Middle frontal gyrus (tissue), 1 donor: ENCODE data around the gene MKRN3.

Experiments
- DNase-seq: peaks from one replicate; pipeline ENCODE4 v3.0.0-alpha.2; 2015; ENCODE audit warnings: low spot score; ENCODE audit errors: extremely low spot score

Gene MKRN3

GRCh38 chr15:23565395-23566070, at the start of gene MKRN3:
Gene MKRN3 (plus strand): TSS chr15:23565674. CDS start chr15:23565783, 109 bp downstream.
- DNase-seq = no peak

- DNase-seq = no peak
Observed at GRCh38 chr15:23516866-23517265, 48.6 kb upstream of the MKRN3 start.

- DNase-seq = no peak
Observed at GRCh38 chr15:23518104-23518503, 47.4 kb upstream of the MKRN3 start.

GRCh38 chr15:23524816-23525215, 40.7 kb upstream of the MKRN3 start:
- no peak for DNase-seq

GRCh38 chr15:23529891-23530290, 35.6 kb upstream of the MKRN3 start:
- no peak for DNase-seq

GRCh38 chr15:23532024-23532423, 33.5 kb upstream of the MKRN3 start:
- peak; percentile 24 for DNase-seq

- no peak for DNase-seq
Observed at GRCh38 chr15:23536659-23537058, 28.8 kb upstream of the MKRN3 start.

GRCh38 chr15:23538648-23539047, 26.8 kb upstream of the MKRN3 start:
- no peak for DNase-seq

- DNase-seq = no peak
Observed at GRCh38 chr15:23539892-23540291, 25.6 kb upstream of the MKRN3 start.

GRCh38 chr15:23546158-23546557, 19.3 kb upstream of the MKRN3 start:
- DNase-seq = no peak

- DNase-seq = no peak
Observed at GRCh38 chr15:23548071-23548470, 17.4 kb upstream of the MKRN3 start.

- DNase-seq = no peak
Observed at GRCh38 chr15:23561914-23562313, 3.6 kb upstream of the MKRN3 start.

GRCh38 chr15:23564821-23565394, 566 bp upstream of the MKRN3 start:
- no peak for DNase-seq

- no peak for DNase-seq
Observed at GRCh38 chr15:23566071-23566554, 639 bp downstream of the MKRN3 start.

GRCh38 chr15:23566651-23567050, 1.2 kb downstream of the MKRN3 start:
- DNase-seq = no peak

GRCh38 chr15:23567921-23568320, 2.4 kb downstream of the MKRN3 start:
- peak; percentile 44 for DNase-seq

GRCh38 chr15:23569151-23569925, 3.9 kb downstream of the MKRN3 start:
- DNase-seq = no peak

- no peak for DNase-seq
Observed at GRCh38 chr15:23570486-23570885, 5.0 kb downstream of the MKRN3 start.

- no peak for DNase-seq
Observed at GRCh38 chr15:23572844-23573243, 7.4 kb downstream of the MKRN3 start.

- no peak for DNase-seq
Observed at GRCh38 chr15:23574742-23575141, 9.3 kb downstream of the MKRN3 start.

- DNase-seq = no peak
Observed at GRCh38 chr15:23576061-23576460, 10.6 kb downstream of the MKRN3 start.

- DNase-seq = no peak
Observed at GRCh38 chr15:23578521-23579150, 13.2 kb downstream of the MKRN3 start.
